HTERT RPE-1 (cell line): Measurements from ENCODE around the gene SNAP47.

Experiments used
- in situ Hi-C: fragments of 300-500 bp; cut with MboI; formaldehyde crosslinking; loops from 4 replicates; pipeline ENCODE4 v1.14.3; 2020; ENCODE audit warnings: low sequenced_read_pairs

The SNAP47 gene

GRCh38 chr1:227731696-227732585, 3.3 kb upstream of the SNAP47 start:
- in situ Hi-C loops, result no loop called here

DNA sequence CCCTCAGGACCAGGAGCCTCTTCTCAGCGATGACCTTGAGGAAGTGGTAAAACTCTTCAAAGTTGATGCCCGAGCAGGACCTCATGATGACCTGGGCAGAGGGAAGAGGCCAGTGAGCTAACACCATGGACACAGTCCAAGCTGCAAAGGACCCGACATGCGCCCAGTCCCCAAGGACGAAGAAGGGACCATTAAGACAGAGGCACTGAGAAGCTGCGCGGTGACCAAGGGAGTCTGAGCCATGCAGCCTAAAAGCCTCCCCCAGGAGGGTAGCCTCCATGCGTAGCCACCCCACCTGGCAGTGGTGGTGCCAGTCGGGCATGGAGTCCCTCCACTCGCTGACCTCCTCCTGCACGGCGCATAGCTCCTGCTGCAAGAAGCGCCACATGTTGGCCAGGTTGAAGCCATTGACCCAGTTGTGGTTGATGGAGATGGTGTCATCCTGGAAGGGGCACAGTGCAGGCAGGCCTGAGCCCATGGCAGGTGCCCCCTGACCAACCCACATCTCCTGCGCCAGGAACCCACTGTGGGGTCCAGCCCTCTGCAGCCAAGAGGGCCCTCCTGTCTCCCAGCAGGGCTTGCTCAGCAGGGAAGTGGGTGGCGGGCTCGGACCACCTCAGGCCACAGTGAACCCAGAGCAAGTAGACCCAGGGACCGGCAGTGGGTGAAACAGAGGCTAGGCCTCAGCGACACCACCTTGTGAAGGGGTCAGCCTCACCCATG, 2.5 kb upstream of the SNAP47 start:
- in situ Hi-C loops, result no loop called here

- in situ Hi-C loops, result no loop called here
Measured at GRCh38 chr1:227733309-227733705, 1.9 kb upstream of the SNAP47 start.

- in situ Hi-C loops, result no loop called here
Measured at GRCh38 chr1:227733751-227734545, 1.3 kb upstream of the SNAP47 start.

- in situ Hi-C loops, result no loop called here
Measured at GRCh38 chr1:227734546-227734855, 734 bp upstream of the SNAP47 start.

DNA sequence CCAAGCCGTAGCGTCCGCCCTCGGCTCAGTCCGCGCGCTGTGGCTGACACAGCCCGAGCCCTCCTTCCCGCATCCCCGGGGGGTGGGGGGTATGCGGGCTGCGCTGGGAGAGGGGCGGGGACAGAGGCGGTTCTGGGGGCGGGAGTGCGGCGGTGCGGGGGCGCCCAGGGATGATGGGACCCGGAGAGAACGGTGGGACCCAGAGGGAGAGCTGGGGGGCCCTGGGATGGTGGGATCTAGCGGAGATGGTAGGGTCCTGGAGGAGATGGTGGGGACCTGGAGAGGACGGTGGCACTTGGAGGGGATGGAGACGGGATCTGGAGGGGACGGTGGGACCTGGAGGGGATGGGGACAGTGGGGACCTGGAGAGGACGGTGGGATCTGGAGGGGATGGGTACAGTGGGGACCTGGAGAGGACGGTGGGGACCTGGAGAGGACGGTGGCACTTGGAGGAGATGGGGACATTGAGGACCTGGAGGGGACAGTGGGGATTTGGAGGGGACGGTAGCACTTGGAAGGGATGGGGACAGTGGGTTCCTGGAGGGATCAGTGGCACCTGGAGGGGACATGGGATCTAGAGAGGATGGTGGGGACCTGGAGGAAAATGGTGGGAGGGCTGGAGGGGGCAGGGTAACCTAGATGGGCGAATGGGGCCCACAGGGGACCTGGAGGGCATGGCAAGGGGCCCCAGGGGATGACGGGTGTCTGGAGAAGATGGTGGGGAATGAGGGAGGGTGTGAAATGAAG, 477 bp downstream of the SNAP47 start:
- in situ Hi-C loops, result no loop called here

GRCh38 chr1:227736814-227737432, 1.7 kb downstream of the SNAP47 start:
- in situ Hi-C loops, result no loop called here

GRCh38 chr1:227738820-227739219, 3.6 kb downstream of the SNAP47 start:
- in situ Hi-C loops, result no loop called here

DNA sequence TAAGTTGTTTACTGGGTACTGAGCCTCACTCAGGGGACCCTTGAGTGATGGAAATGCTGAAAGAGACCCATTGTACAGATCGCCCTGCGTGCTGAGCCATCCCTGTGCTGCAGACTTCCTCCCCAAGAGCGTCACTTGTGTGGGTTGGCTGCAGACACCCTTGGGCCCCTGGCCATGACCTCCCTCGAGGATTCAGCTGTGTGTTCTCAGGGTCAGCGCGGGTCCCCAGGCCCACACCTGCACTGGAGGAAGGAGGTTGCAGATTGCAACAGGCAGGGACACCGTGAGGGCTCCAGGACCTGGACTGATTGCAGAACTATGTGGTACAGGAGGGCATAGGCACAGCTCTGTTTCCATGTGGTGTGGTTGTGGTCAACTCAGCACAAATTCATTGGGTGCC, 4.4 kb downstream of the SNAP47 start:
- in situ Hi-C loops, result no loop called here

GRCh38 chr1:227740401-227740960, 5.2 kb downstream of the SNAP47 start:
- in situ Hi-C loops, result no loop called here

DNA sequence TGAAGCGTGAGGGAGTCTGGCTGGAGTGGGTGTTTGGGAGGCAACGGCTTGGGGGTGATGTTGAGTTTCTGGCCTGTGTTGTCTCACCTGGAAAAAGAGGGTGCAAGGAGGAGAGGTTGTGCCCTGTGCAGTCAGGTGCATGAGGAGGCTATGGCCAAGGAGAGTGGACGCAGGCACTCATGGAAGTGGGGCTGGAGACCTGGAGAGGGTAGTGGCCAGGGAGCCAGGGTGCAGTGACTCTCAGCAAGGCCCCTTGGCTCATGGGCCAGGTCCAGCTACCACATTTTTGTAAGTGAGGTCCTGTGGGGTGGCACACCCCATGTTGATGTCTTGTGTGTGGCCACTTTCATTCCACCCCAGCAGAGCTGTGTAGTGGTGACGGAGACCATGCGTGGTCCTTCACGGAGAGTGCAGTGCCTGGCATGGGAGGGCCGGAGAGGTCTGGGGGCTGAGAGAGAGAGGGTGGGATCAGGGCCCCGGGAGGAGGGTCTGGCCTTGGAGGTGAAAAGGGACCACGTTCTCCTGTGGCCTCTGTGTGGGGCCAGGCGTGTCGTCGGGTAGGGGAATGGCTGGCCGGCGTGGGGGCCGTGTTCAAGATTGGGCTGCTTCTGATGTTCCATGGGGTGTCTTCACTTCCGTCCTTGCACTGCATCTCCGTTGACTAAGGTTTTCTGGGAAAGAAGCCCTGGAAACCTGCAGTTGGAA, 6.1 kb downstream of the SNAP47 start:
- in situ Hi-C loops, result no loop called here

GRCh38 chr1:227742738-227743715, 7.8 kb downstream of the SNAP47 start:
- in situ Hi-C loops, result no loop called here

GRCh38 chr1:227744668-227745067, 9.4 kb downstream of the SNAP47 start:
- in situ Hi-C loops, result no loop called here

DNA sequence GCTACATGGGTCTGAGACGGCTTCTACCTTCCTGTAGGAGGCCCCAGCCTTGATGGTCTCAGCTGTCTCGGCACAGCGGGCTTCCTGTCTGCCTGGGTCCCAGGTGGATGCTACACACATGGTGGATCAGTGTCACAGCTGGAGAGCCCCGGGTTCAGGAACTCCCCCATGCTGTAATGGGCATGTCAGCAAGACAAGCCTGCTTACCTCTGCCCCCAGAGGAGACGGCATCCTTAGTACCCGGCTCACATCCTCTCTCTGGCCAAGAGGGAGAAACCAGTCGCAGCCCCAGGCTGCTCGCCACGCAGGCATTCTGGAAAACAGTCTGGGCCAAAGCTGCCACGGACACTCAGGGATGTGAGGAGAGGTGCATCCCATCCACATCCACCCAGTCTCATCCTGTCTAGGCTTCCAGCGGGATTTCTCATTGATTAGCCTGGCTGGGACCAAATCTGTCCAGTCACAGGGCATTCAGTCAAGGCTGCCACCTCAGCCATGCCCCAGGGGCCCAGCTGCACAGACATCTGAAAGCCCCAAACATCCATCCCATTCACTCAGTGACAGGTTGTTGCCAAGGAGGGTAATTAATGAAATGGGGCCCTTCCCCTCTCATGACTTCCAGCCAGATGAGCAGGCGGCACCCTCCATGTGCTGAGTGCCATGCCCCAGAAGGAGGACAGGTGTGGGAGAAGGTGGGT, 10.5 kb downstream of the SNAP47 start:
- in situ Hi-C loops, result no loop called here

- in situ Hi-C loops, result no loop called here
Measured at GRCh38 chr1:227746676-227747075, 11.4 kb downstream of the SNAP47 start.

DNA sequence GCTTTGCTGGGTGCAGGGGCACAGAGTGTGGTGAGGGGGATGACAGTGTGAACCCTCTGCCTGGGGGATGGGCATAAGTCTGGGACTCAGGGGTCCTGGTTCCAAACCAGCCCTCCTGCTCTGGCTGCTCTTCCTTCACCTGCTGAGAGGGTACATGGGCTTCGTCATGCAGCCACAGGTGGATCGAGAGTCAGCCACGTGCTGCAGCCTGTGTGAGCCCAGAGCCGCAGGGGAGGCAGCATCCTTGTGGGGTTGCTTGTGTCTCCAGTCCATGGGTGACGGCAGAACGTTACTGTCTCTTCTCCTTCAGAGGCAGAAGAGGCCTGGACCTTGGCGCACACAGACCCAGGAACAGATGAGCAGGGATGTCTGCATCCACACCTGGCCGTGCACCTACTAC, 12.1 kb downstream of the SNAP47 start:
- in situ Hi-C loops, result no loop called here

- in situ Hi-C loops, result no loop called here
Measured at GRCh38 chr1:227747948-227748495, 12.8 kb downstream of the SNAP47 start.
